ENCODE data around the gene EGLN3.
"Not testable (repeated sequence)": the region's sequence is repeated elsewhere in the genome, so short reads cannot be mapped to it uniquely, and the experiment has no call there.

EGLN3 gene

GRCh38 chr14:33962466-33962865 is 11.6 kb upstream of the EGLN3 start:
- not testable (repeated sequence) for H3K4me3 ChIP-seq (ENCODE audit: low read depth, low read length)

- no peak overlapping the region for H3K4me3 ChIP-seq (ENCODE audit: low read depth, low read length)
Observed at GRCh38 chr14:33962016-33962415, 11.1 kb upstream of the EGLN3 start.

- no peak overlapping the region for H3K4me3 ChIP-seq (ENCODE audit: low read depth, low read length)
Observed at GRCh38 chr14:33959692-33960151, 8.8 kb upstream of the EGLN3 start.

DNA sequence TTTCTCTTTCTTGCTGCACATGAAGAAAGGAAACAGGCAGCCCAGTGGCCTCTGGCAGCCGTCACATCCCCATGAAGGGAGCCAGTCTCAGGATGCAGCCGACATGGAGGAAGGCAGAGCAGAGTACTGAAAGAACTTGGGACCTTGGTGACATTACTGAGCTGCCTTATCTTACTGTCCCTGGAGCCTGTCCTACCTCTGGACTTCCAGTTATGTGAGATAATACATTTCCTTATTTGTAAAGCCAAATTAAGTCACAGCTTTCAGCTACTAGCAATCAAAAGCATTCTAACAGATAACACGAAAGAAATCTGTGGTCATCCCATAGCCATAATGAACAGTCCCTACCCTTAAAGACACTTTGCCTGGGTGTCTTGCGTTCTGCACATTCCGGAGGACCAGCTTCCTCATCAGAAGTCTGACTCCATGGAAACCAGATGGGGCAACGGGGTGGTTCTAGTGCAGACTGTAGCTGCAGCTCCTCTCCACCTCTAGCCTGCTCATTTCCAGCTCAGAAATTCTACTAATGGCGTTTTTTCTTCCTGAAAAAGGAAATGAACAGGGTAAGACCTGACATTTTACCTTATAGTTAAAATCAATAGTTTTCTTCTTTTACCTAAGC is 7.8 kb upstream of the EGLN3 start:
- H3K4me3 ChIP-seq (ENCODE audit: low read depth, low read length), result no peak overlapping the region

DNA sequence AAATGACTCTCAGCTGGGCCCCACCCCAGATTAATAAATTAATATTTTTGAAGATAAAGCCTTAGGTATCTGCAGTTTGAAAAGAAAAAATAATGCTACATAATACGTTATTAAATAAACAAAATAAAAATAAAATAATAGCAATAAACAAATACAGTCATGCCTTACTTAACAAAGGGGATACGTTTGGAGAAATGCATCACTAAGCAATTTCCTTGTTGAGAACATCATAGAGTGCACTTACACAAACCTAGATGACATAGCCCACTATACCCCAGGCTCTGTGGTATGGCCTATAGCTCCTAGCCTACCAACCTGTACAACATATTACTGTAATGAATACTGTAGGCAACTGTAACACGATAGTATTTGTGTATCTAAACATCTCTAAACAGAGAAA is 7.1 kb upstream of the EGLN3 start:
- H3K4me3 ChIP-seq (ENCODE audit: low read depth, low read length), result no peak overlapping the region

- no peak overlapping the region for H3K4me3 ChIP-seq (ENCODE audit: low read depth, low read length)
Observed at GRCh38 chr14:33957299-33957698, 6.4 kb upstream of the EGLN3 start.

- no peak overlapping the region for H3K4me3 ChIP-seq (ENCODE audit: low read depth, low read length)
Observed at GRCh38 chr14:33956640-33957039, 5.8 kb upstream of the EGLN3 start.

- H3K4me3 ChIP-seq (ENCODE audit: low read depth, low read length), result no peak overlapping the region
Observed at GRCh38 chr14:33954016-33954598, 3.2 kb upstream of the EGLN3 start.

GRCh38 chr14:33952541-33952940 is 1.7 kb upstream of the EGLN3 start:
- no peak overlapping the region for H3K4me3 ChIP-seq (ENCODE audit: low read depth, low read length)

- H3K4me3 ChIP-seq (ENCODE audit: low read depth, low read length), result no peak overlapping the region
Observed at GRCh38 chr14:33951183-33951840, 438 bp upstream of the EGLN3 start.

DNA sequence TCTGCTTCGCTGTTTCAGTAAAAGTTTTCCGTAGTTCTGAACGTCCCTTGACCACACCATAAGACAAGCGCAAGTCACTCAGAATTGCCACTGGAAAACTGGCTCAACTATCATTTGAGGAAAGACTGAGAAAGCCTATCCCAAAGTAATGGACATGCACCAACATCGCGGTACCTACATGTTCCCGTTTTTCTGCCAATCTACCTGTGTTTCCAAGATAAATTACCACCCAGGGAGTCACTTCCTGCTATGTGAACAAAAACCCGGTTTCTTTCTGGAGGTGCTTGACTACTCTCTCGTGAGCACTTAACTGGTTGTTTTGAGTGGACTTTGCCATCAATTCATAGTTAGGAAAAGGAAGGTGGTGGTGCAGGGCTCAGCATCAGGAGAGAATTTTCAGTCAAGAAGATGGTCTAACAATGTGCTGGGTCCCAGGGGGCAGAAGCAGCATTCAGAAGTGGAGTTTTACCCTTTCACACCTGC is 1.4 kb downstream of the EGLN3 start:
- H3K4me3 ChIP-seq (ENCODE audit: low read depth, low read length), result peak overlapping the region; percentile 84

DNA sequence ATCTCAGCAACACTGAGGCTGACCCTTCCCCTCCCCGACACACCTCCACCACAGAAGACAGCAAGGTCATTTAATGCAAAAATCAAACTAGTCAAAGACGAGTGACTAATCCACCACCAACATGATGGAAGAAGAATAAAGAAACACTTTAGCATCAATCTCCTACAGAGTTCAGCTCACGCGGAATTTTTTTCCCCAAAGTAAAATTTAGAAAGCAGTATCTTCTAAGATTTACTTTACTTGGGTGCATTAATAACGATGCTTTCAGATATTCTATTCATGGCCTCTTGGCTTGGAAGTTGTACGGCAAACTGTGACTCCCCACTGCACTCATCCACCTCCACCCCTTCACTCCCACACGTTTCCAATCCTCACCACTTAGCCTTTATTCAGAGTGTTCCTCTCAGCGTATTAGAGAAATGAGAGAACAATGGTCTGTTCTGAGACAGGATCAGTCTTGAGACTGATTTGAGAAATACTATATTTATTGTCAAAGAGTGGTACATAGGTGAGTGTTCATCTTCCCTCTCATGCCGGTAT is 1.9 kb downstream of the EGLN3 start:
- H3K4me3 ChIP-seq (ENCODE audit: low read depth, low read length), result peak overlapping the region; percentile 84

GRCh38 chr14:33948145-33948868 is 2.6 kb downstream of the EGLN3 start:
- H3K4me3 ChIP-seq (ENCODE audit: low read depth, low read length), result peak overlapping the region; percentile 84

DNA sequence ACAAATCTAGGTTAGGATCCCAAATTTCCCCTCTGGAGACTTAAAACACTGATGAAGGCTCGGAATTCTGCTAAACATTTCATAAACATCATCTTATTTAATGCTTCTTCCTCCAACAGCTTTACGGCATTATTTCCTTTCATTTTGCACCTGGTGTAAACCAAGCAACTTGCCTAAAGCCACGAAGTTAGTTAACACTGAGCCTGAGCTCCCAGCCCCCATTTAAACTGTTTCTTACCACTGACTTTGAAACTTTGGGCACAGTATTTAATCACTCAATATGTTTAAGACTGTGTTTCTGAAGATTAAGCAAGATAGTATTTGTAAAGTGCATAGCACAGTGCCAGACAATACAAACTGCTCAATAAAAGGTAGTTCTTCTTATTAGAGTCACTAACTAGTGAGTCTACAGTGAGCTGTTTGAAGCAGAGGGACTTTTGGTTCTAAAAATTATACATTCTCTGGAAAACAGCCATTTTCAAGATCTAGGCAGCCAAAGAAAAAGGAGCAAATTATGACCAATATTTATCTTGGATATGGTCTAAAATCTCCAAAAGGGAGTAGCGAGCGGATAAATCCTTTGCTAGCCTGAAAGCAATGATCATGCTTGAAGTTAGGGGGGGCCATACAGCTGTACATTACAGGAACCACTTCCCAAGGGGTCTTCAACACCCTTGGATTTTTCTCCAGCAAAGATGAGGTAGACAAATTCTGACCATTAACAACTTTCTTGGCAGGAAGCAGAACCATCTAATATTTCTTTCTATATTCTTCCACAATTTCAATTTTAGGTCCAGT is 4.0 kb downstream of the EGLN3 start:
- no peak overlapping the region for H3K4me3 ChIP-seq (ENCODE audit: low read depth, low read length)

DNA sequence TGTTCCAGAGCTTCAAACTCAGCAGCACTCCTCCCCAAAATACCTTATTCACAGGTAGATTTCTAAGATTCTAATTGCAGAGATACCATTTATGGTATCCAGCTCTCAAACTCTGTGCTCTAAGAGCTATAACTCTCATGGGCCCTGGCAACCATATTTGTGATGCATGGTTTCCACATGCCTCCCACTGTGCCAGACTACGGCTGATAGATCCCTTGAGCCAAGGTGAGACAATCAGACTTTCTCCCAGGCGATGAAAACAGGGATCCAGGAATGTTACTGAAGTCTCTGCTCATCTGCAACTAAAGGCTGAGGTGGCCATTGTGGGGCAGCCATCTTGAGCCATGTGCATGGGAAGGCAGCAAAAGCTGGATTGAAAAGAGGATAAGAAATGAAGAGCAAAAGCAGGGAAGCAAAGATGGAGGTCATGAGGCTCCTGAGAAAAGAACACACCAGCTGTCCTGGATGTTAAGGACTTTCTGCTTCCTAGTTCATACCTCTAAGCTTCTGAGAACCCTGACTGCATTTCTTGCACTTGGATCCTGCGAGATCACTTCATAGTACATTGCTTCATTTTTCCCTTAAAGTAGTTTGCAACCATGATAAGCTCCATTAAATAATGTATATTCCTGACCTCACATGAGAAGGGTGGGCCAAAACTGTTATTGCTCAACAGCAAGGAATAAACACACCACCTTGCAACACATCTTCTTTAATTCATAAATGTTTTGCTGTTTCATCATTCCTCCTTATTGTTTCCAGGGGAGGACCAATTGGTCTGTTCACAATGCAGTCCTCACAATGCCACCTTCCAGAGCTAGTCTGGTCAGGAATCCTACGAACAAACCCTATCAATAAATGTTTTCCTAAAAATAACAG is 5.4 kb downstream of the EGLN3 start:
- H3K4me3 ChIP-seq (ENCODE audit: low read depth, low read length), result no peak overlapping the region

DNA sequence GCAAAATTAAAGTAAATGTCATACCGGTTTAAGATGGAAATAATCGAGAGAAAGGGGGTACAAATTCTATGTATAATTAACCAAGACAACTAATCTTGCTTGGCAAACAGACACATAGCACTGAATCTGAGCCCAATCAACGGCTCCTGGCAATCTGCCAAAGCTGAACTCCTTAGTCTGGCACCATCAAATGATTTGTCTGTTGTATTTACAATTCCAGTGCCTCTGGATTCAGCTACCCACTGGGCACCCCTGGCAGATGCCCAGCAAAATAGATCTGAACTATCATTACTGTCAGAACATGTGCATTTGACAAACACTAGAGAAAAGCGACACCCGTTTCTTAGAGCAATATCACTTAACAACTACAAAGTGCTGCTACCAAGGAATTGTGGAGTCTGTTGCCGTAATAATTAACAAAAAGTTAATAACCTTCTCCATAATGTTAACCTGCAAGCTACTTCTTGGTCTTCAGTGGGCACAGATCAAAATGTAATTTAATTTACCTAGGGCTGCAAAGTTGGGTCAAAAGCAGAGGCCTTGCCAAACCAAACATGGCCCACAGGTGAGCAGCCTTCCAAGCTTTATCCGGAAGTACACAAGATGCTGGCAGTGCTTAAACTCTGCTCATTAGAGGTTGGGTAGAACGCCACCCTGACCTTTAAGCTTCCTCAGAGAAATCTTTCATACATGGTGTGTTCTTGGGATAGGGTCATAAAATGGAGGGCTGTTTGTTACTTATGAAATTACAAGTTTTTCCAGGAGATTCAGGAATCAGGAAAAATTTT is 7.6 kb downstream of the EGLN3 start:
- no peak overlapping the region for H3K4me3 ChIP-seq (ENCODE audit: low read depth, low read length)

- H3K4me3 ChIP-seq (ENCODE audit: low read depth, low read length), result no peak overlapping the region
Observed at GRCh38 chr14:33941718-33942117, 9.2 kb downstream of the EGLN3 start.

- no peak overlapping the region for H3K4me3 ChIP-seq (ENCODE audit: low read depth, low read length)
Observed at GRCh38 chr14:33940561-33941011, 10.3 kb downstream of the EGLN3 start.
